GM21576 (cell line): Measurements from ENCODE around the gene IQCK.

ENCODE experiments used
- ATAC-seq: cut with Tn5 transposase; IDR thresholded peaks from one replicate; pipeline ENCODE4 v1.9.1; 2021; ENCODE audit warnings: mild to moderate bottlenecking, moderate library complexity; ENCODE audit not compliant: unreplicated experiment

Gene IQCK

GRCh38 chr16:19854543-19854876 is 136.4 kb downstream of the IQCK start:
- no peak for ATAC-seq

GRCh38 chr16:19856120-19856519 is 138.0 kb downstream of the IQCK start:
- ATAC-seq: no peak

GRCh38 chr16:19857593-19858339 is 139.7 kb downstream of the IQCK start:
- no peak for ATAC-seq

GRCh38 chr16:19858340-19859018 is 140.4 kb downstream of the IQCK start:
- ATAC-seq: no peak

- no peak for ATAC-seq
Measured at GRCh38 chr16:19859166-19859565, 141.1 kb downstream of the IQCK start.

- ATAC-seq: no peak
Measured at GRCh38 chr16:19859603-19860002, 141.5 kb downstream of the IQCK start.

- no peak for ATAC-seq
Measured at GRCh38 chr16:19860166-19861041, 142.3 kb downstream of the IQCK start.

GRCh38 chr16:19861133-19861532 is 143.1 kb downstream of the IQCK start:
- ATAC-seq: no peak

- ATAC-seq: no peak
Measured at GRCh38 chr16:19861811-19862327, 143.8 kb downstream of the IQCK start.

- no peak for ATAC-seq
Measured at GRCh38 chr16:19863990-19864389, 145.9 kb downstream of the IQCK start.

GRCh38 chr16:19864566-19864965 is 146.5 kb downstream of the IQCK start:
- no peak for ATAC-seq

- ATAC-seq: no peak
Measured at GRCh38 chr16:19868421-19868820, 150.3 kb downstream of the IQCK start.

GRCh38 chr16:19871721-19872120 is 153.7 kb downstream of the IQCK start:
- no peak for ATAC-seq

GRCh38 chr16:19872179-19872863 is 154.2 kb downstream of the IQCK start:
- no peak for ATAC-seq

GRCh38 chr16:19872935-19873334 is 154.9 kb downstream of the IQCK start:
- no peak for ATAC-seq

- no peak for ATAC-seq
Measured at GRCh38 chr16:19874026-19874425, 156.0 kb downstream of the IQCK start.

- ATAC-seq: no peak
Measured at GRCh38 chr16:19874851-19875546, 156.9 kb downstream of the IQCK start.

GRCh38 chr16:19875900-19876299 is 157.8 kb downstream of the IQCK start:
- no peak for ATAC-seq

GRCh38 chr16:19876501-19877059 is 158.5 kb downstream of the IQCK start:
- no peak for ATAC-seq

GRCh38 chr16:19878757-19879156 is 160.7 kb downstream of the IQCK start:
- no peak for ATAC-seq
